PC-9 (cell line): ENCODE measurements around the gene MICAL2.

Experiments used
- EZH2 ChIP-seq: fragments of 200-600 bp; sonication (generic); IDR thresholded peaks from 2 replicates; pipeline ENCODE4 v1.8.0; 2017; ENCODE audit warnings: antibody characterized with exemption, low read depth
- TF ChIP-seq, protein P1 (sequence below): fragments of 200-600 bp; sonication (generic); conservative IDR thresholded peaks from 2 replicates; pipeline ENCODE4 v1.6.1; 2017; ENCODE audit warnings: mixed run types, antibody characterized with exemption, mild to moderate bottlenecking, moderate library complexity

DNA sequence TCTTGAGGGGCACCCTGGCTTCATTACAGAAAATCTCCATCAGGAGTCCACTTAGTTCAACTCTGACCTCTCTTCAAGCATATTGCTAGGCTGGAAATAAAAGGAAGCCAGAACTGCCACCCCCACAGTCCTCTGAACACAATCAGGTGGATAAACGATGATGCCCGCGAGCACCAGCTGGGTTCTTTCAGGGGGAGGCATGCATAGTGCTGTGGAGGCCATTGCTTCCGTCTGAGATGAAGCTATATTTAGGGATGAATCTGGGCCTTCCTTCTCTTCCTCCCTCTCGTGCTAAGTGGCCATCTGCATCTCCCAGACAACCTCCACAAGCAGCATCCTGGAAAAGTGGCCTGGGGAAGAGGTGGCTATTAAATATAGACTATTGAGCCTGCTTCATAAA, 3.9 kb upstream of the MICAL2 start:
- TF ChIP-seq, protein P1, sequence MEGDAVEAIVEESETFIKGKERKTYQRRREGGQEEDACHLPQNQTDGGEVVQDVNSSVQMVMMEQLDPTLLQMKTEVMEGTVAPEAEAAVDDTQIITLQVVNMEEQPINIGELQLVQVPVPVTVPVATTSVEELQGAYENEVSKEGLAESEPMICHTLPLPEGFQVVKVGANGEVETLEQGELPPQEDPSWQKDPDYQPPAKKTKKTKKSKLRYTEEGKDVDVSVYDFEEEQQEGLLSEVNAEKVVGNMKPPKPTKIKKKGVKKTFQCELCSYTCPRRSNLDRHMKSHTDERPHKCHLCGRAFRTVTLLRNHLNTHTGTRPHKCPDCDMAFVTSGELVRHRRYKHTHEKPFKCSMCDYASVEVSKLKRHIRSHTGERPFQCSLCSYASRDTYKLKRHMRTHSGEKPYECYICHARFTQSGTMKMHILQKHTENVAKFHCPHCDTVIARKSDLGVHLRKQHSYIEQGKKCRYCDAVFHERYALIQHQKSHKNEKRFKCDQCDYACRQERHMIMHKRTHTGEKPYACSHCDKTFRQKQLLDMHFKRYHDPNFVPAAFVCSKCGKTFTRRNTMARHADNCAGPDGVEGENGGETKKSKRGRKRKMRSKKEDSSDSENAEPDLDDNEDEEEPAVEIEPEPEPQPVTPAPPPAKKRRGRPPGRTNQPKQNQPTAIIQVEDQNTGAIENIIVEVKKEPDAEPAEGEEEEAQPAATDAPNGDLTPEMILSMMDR: no peak
- no peak for TF ChIP-seq EZH2
